ENCODE data around the gene AHDC1. TPM values are rescaled to one million over a fixed set of nuclear protein-coding genes. Genes with fewer than 3 reads are reported as not detected.

AHDC1 gene
- total and polyA plus RNA-seq, 2 of the 13 experiments (the other 11 are each of a cell fraction or from before 2014, with no cell fraction given), result 1.0 to 2.7 TPM

- TF ChIP-seq ZNF232 (CRISPR knock-in tag; IDR thresholded peaks at IDR 0.05; ENCODE audit: borderline replicate concordance) (no peak), ATRX (CRISPR knock-in tag; IDR thresholded peaks at IDR 0.05; ENCODE audit: borderline replicate concordance) (no peak), TRIM22 (IDR thresholded peaks at IDR 0.05) (no peak)
Observed at GRCh38 chr1:27554759-27555699, 48.9 kb downstream of the AHDC1 start (continued).

GRCh38 chr1:27554293-27554692, 49.7 kb downstream of the AHDC1 start:
- H3K36me3 ChIP-seq (replicated peaks in 1 of 2; ENCODE audit: control insufficient read depth in 1 of 2, insufficient read depth in 2 of 2, low read length in 2 of 2), result peaks cover 8% of the 10 kb centered on the region in 2 experiments; a peak in 3 of 5 replicates
- ChIA-PET POLR2A (interaction anchor here (0.6 to 2.4 kb wide), 11 partner anchors 9 to 64 kb away, joined by 3 to 20 read pairs (median 5); partner anchors contain the start of gene AHDC1), CTCF (ENCODE audit: low intra/inter-chr PET ratio, low total read pairs) (no interaction called here)
- peak; percentile 67 for DNase-seq (ENCODE audit: low spot score)
- ATAC-seq, result peak; percentile 69
- H3K4me3 ChIP-seq (replicated peaks in 1 of 3; ENCODE audit: insufficient read depth in 1 of 3, low read depth in 2 of 3, low read length in 3 of 3), result peak overlapping the region in 1 of 3 experiments; percentile 21; a peak in 2 of 6 replicates
- H3K27me3 ChIP-seq (ENCODE audit: control insufficient read depth in 1 of 2, insufficient read depth in 2 of 2, low read length in 2 of 2), result no peaks in the 10 kb centered on the region
- BruUV-seq (replicated peaks), result no TSS peak
- H3K4me1 ChIP-seq (ENCODE audit: insufficient read depth, low read length), result peaks cover 43% of the 10 kb centered on the region
- no peak for FAIRE-seq
- peak overlapping the region; percentile 46 for H3K4me2 ChIP-seq (ENCODE audit: low read depth, low read length)
- 30% methylated on average over 4 of the region's 4 CpGs for WGBS (ENCODE audit: low lambda C conversion rate)
- no peak overlapping the region for H2AFZ ChIP-seq (ENCODE audit: low read length)
- no peaks in the 10 kb centered on the region for H3K9me3 ChIP-seq (ENCODE audit: low read length)
- intact Hi-C loops (cut with micrococcal nuclease; ENCODE audit: unreplicated experiment), result no loop called here
- H3K9ac ChIP-seq (ENCODE audit: insufficient read depth, low read depth, low read length), result peak overlapping the region; percentile 46
- in situ Hi-C loops (cut with HindIII; ENCODE audit: extremely low pct_ligation_motif_present, low pct_unique_long_range_greater_than_20kb), result no loop called here
- H3K79me2 ChIP-seq (ENCODE audit: insufficient read depth, low read length), result no peaks in the 10 kb centered on the region
- peak overlapping the region; percentile 54 for H3K27ac ChIP-seq (ENCODE audit: extremely low read length, insufficient read depth, low read length)
- H4K20me1 ChIP-seq (ENCODE audit: insufficient read depth, low read length), result no peaks in the 10 kb centered on the region
- peak; percentile 41; the same call in 1 of the 2 replicates for TF ChIP-seq HNF1B (CRISPR knock-in tag; IDR thresholded peaks at IDR 0.05)
- 0 out of 2 replicates have a peak, but pooled peaks have one; percentile 28 for TF ChIP-seq TARDBP (CRISPR knock-in tag; IDR thresholded peaks at IDR 0.05)
- 0 out of 2 replicates have a peak, but pooled peaks have one; percentile 23 for TF ChIP-seq MXD4 (CRISPR knock-in tag; IDR thresholded peaks at IDR 0.05)
- TF ChIP-seq PAXIP1 (CRISPR knock-in tag; conservative IDR thresholded peaks at IDR 0.05), result peak; percentile 67
- peak; percentile 58 for TF ChIP-seq ARID5B (CRISPR knock-in tag; IDR thresholded peaks at IDR 0.05)
- TF ChIP-seq GATA4 (IDR thresholded peaks at IDR 0.05; ENCODE audit: borderline replicate concordance, low read depth), result no peak

All from HepG2 (cell line).